ENCODE data around the gene MRM2.

DNA sequence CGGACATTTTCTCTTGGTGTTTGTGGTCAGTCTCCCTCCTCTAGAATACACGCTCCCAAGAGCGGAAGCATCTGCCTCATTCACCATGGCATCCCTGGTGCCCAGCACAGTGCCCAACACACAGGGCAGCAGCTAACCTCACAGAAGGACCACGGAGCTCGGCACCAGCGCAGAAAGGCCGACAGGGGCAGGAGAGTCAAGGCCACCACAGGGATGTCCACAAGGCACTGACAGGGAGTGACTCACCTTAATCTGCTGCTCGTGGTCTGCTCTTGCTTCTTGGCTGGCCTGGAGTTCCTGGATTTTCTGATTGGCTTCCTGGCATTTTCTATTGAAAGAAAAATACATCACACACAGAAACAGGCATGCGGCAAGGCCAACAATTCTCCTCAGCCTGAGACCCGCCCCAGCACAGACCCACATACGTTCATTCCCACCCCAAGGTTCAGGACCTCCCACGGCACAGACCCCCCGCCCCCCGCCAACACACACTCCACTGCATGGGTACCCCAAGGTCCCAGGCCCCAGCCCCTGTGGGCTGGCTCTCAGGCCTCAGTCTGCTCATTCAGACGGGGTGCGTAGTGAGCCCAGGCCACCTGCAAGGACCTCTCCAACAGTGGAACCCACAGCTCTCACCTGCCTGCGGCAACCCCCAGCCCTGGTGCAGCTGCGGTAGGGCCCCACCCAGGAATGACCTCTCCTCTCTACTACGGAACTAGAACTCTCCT is 24.1 kb downstream of the MRM2 start:
- TF ChIP-seq, protein P1, sequence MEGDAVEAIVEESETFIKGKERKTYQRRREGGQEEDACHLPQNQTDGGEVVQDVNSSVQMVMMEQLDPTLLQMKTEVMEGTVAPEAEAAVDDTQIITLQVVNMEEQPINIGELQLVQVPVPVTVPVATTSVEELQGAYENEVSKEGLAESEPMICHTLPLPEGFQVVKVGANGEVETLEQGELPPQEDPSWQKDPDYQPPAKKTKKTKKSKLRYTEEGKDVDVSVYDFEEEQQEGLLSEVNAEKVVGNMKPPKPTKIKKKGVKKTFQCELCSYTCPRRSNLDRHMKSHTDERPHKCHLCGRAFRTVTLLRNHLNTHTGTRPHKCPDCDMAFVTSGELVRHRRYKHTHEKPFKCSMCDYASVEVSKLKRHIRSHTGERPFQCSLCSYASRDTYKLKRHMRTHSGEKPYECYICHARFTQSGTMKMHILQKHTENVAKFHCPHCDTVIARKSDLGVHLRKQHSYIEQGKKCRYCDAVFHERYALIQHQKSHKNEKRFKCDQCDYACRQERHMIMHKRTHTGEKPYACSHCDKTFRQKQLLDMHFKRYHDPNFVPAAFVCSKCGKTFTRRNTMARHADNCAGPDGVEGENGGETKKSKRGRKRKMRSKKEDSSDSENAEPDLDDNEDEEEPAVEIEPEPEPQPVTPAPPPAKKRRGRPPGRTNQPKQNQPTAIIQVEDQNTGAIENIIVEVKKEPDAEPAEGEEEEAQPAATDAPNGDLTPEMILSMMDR (IDR thresholded peaks at IDR 0.05): no peak
- TF ChIP-seq POLR2A (IDR thresholded peaks at IDR 0.05): no peak

Measured in right lobe of liver (tissue), 4 donors.